ENCODE results near the gene CPXM1.

- TF ChIP-seq CTCF (IDR thresholded peaks at IDR 0.05; ENCODE audit: insufficient read depth, low read length, poor library complexity, severe bottlenecking), result no peak
- TF ChIP-seq EZH2phosphoT487 (conservative IDR thresholded peaks at IDR 0.05; ENCODE audit: low read length), result no peak
Measured at GRCh38 chr20:2780948-2781347, 19.5 kb downstream of the CPXM1 start.
